ENCODE measurements around the gene FLNA.
"Not testable (repeated sequence)": the region's sequence is repeated elsewhere in the genome, so short reads cannot be mapped to it uniquely, and the experiment has no call there.

The FLNA gene

DNA sequence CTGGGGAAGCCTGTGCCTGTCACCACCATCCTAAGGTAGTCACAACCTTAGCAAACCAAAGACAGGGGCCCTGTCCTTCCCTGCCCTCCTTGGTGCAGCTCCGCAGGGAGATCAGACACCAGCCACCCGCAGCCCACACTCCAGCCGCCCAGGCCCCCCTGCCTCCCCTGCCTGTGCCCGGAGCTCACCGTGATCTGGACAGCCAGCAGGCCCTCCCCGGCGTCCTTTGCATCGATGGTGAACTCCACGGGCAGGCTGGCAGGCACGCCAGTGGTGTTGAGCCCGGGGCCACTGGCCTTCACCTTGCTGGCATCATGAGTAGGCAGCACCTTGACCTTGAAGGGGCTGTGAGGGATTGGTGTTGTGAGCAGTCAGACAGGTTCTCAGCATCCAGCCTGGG lies 16.4 kb downstream of the FLNA start:
- DNase-seq (ENCODE audit: low spot score) = no peak

DNA sequence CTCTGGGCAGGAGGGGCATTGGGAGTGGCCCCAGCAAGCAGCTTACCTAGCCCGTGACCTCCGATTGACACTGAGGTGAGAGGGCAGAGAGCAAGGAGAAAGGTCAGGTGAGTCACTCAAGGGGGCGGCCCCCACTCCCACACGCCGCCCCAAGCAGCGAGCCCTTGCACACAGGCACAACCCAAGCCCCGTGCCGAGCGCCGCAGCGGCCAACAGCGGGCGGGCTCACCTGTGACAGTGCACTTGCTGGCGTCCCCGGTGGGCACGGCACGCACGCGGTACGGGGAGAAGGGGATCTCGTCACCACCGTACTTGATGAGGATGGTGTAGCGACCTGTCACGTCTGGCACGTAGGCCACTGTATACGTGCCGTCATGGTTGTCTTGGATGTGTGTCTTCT lies 17.2 kb downstream of the FLNA start:
- no peak for DNase-seq (ENCODE audit: low spot score)

DNA sequence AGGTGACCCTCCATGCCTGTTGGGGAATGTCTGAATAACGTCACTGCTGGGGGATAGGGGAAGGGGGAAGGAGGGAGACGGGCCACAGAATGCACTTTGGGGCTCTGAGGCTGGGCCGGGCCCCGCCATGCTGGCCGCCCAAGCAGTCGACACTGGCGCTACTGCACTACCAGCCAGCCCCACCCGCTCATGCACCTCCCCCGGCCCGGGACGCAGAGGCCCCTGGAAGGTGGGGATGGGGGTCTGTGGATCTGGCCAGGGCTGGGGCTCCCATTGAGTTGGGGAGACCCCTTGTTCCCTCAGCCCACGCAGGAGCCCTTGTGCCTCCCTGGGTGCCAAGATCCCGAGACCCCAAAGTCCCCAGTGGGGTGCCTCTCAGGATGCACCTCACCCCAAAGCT lies 17.8 kb downstream of the FLNA start:
- DNase-seq (ENCODE audit: low spot score) = no peak

DNA sequence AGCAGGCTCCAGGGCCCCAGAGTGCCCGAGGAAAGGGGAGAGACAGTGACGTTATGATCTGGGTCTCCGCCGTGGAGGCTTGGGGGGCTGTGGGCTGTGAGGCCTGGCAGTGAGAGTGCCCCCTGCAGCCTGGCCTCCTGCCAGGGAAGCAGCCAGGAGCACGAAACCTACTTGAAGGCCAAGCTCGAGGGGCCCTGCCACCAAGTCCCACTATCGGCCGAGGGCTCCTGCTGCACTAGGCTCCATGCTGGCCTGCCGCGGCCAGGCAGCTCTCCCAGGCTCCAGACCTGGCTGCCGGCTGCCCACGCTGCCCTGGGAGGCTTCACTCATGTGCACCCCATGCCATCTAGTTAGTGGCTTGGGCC lies 18.7 kb downstream of the FLNA start:
- no peak for DNase-seq (ENCODE audit: low spot score)

DNA sequence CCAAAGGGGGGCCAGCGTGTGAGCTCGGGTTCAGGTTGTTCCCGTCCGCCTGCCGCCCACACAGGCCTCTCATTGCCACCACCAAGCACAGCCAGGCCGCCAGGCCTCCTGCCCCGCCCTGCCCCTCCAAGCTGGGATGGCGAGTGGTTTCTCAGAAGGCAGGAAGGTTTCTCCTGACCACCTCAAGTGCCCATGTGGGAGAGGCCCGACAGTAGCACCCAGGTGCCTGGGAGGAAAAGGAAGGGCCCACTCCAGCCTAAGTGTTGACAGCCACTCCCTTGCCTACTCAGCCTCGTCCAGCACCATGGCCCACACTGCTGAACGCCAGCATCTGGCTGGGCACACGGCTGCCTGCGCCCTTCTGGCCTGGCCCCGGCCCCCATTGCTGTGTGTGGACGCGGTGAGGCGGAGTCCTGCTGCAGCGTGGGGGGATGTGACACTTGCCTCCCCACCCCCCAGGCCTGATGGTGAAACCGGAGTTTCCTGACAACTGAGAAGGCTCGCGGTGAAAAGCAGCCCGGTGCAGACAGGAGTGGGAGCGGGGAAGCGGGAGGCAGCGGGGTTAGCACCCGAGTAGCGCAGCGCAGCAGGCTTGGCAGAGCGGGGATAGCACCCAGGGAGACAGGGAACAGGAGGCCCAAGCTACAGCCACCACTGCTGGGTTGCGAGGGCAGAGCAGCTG lies 19.2 kb downstream of the FLNA start:
- no peak for DNase-seq (ENCODE audit: low spot score)

DNA sequence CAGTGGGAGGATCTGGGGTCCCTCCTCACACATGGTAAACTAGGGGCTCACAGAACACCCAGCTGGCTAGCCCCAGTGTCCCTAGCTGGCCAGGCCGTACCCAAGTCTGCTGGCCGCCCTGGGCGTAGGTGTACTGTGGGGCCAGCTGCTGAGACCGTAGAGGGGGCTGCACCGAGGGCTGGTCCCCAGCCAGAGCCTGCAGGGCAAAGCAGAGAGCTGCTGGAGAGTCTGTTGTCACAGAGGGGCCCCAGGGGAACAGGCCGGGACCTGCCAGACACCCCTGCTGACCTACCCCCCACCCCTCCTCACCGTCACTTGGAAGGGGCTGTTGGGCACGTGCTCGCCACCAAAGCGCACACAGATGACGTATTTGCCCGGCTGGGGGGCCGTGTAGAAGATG lies 19.9 kb downstream of the FLNA start:
- no peak for DNase-seq (ENCODE audit: low spot score)

DNA sequence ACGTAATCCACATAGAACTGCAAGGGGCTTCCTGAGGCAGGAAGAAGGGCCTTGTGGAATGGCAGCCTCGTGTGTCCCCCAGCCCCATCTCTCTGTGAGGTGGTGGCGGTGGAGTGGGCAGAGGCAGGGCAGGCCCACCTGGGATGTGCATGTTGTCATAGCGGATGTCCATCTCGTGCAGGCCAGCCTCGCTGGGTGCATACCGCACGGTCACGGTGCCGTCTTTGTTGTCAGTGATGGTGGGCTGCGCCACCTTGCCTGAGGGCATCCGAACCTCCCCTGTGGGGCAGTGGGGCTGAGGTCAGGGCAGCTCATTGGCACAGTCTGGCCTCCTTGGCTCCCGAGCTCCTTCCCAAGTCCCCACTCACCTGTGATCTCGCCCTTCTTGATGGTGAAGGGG lies 20.4 kb downstream of the FLNA start:
- DNase-seq (ENCODE audit: low spot score) = no peak

DNA sequence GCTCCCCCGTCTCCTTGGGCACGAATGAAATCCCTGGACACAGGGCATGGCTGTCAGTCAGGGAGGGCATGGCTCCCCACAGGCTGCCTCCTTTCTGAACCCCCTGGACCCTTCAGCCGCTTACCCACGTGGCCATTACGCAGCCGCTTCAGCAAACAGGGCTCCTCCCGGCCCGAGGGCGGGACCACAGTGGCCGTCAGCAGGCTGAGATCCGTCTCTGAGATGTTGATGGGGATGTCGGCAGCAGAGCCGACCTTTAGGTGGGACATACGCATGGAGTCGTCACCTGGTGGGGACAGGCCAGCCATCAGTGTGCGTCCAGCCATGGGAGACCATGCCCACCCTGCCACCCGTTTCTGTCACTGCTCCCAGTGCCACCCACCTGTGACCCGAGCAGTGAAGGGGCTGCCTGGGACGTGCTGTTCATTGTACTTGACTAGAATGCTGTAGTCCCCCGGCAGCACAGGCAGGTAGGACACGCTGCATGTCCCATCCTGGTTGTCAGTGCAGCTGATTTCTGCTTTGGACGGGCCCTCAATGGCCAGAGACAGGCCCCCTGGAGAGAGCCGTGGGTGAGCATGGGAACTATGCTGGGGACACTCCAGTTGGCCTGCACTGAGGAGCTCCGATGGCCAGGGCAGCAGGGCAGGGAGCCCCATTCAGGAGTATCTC lies 21.1 kb downstream of the FLNA start:
- no peak for DNase-seq (ENCODE audit: low spot score)

DNA sequence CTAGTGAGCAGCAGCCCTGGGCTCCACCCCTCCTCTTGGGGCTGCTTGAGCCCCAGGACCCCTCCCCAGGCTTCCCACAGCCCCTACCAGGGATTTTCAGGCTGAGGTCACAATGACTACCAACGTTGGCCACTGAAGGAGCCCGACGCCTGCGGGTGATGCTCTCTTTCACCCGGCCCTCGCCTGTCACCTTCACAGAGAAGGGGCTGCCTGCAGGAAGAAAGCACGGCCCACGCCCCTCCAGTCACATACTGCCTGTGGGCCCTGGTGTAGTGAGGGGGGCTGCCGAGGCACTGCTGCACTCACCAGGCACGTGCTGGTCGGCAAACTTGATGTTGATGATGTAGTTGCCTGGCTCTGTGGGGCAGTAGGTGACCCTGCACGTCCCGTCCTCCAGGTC lies 22.0 kb downstream of the FLNA start:
- no peak for DNase-seq (ENCODE audit: low spot score)

DNA sequence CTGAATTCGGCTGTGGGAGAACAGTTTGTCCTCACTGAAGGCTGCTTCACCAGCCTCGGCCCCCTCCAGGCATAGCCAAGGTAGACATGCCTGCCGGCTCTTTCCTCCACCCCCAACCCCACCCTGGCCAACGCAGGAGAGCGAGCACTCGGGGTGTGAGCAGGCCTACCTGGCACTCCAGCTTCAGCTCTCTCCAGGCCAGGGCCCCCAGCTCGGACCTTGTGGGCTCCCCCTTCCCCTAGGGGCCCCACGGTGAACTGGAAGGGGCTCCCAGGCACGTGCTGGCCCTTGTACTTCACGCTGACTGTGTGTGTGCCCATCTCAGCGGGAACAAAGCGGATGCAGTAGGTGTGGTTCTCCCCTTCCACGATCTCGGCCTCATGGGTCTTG lies 22.4 kb downstream of the FLNA start:
- no peak for DNase-seq (ENCODE audit: low spot score)

DNA sequence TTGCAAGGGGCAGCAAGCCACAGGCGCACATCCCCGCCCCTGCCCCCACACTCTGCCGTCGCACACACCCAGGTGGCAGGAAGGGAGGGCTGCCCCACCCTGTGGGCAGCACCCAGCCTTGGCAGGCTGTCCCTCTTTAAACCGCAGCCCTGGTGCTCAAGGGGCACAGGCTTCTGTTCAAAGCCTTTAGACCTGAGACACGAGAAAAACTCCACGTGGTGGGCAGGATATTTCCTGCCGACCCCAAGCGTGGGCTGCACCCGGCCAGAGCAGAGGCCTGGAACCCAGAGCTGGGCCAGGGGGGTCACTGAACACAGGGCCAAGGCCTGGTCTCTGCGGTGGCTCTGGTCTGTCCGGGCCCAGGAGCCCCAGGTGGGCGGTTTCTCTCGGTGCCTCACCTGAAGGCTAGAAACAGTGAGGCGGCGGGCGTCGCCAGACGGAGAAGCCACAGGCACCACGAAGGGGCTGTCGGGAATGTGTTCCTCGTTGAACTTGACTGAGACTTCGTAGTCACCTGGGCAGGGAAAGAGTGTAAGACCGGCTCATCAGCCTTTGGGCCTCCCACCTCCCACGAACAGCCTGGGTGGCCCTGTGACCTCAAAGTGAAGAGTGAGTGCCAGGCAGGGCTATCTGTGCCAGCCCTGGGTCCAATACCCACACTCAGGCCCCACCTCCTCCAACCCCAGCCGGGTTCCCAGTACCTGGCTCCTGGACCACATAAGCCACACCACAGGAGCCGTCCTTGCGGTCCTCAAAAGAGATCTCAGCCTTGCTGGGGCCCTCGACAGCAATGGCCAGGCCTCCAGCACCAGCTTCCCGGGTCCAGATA lies 23.0 kb downstream of the FLNA start:
- DNase-seq (ENCODE audit: low spot score) = no peak

DNA sequence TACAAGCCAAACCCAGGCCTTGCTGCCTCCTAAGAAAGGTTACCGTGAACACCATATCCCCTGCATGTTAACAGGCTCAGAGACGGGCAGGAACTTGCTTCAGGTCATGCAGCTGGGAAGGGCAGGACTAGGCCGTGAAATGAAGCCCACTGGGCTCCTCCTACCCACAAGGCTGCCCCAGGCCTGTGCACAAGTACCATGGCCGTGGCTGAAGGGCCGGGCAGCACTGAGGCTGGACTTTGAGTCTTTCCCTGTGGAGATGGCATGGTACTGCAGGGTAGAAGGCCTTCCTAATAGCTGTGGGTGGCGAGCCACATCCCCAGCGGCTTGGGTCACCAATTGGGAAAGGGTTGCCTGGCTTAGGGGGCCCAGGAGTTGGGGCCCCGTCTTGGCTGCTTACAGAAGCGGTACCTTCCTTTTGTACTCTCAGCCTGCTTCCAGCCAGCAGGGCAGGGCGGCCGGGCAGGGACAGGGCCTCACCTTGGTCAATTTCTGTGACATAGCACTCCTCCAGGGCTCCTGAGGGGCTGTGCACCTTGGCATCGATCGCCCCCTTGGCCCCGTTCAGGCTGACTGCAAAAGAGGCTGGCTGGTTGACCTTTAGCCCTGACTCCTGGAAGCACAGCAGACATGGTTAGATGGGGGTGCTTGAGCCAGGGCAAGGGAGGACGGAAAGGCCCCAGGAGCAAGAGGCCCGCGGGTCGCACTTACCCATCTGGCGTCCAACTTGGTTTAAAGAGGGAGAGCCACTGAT lies 23.8 kb downstream of the FLNA start:
- DNase-seq (ENCODE audit: low spot score) = no peak

DNA sequence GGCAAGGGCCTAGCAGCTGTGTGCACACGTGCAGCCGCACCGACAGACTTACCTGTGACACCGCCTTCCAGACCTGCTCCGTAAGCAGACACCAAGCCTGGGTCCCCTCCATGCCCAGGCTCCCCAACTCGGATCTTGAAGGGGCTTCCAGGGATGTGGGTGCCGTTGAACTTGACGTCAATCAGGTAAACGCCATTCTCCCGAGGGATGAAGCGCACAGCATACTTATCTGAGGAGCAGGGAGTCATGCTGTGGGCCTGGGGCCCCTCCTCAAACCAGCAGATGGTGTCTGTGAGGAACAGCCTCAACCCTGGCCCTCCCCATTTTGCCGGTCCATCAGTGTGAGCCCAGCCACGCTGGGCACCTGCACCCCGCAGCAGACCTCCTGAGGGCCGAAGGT lies 24.5 kb downstream of the FLNA start:
- DNase-seq (ENCODE audit: low spot score) = no peak

DNA sequence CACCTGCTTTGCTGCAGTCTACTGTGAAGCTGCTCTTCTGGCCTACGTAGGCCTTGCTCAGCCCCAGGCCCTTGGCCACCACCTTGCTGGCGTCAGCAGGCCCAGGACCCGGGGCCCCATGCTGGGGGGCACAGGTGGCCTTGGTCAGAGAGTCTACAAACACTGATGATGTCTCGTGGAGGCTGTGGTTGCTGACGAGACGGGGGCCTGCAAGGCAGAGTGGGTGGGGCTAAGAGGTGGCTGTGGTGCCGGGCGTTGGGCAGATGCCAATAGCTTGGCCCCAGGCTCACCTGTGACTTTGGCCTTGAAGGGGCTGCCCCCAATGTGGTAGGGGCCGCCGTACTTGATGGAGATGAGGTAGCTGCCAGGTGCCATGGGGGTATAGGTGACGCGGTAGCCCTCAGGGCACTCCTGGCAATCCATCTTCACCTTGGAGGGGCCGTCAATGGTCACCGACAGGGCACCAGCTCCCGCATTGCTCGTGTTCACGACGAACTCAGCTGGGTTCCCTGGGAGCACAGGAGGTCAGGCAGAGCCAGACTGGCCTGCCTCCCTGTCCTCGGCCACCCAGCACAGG lies 25.0 kb downstream of the FLNA start:
- no peak for DNase-seq (ENCODE audit: low spot score)

DNA sequence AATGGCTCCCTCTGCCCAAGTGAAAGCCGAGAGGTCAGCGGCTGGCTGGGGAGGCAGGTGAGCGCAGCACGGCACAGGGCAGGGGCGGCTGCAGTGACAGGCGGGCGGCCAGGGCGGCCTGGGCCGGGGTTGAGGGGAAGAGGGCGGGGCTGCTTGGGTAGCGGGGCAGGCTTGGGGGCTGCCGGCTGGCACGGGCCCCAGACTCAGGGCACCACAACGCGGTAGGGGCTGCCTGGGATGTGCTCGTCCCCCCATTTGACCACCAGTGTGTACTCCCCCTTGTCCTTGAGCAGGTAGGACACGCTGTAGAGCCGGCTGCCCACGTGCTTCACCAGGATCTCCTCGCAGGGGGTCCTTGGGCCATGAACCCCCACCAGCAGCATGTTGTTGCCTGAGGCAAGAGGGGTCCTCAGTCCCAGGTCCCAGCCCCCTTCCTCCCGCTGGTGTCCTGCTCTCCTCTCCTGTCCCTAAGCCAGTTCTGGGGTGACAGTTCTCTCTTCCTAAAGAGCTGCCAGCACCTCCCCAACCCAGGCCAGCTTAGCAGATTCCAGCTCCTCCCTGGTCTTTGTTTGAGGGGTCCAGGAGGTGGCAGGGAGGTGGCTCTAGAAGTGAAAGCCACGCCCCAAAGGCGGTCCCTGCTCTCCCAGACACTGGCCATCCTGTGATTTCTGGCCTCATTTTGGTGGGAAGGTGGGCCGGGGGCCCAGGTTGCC lies 25.6 kb downstream of the FLNA start:
- no peak for DNase-seq (ENCODE audit: low spot score)

DNA sequence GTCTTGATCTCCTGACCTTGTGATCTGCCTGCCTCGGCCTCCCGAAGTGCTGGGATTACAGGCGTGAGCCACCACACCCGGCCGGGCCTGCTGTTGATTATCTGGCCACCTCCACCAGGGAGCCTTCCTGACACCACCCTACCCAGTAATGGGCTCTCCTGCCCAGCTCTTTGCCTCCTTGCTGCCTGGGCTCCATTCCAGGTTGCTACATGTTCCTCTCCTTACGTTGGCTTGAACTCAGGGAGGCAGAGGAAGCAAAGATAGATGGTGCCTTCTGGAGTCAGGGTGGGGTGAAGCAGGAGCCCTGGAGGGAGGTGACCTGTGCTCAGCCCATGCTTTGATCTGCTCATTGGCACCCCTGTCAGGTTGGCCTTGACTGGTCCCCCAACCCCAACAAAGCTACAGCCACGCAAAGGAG lies 26.3 kb downstream of the FLNA start:
- DNase-seq (ENCODE audit: low spot score) = no peak

DNA sequence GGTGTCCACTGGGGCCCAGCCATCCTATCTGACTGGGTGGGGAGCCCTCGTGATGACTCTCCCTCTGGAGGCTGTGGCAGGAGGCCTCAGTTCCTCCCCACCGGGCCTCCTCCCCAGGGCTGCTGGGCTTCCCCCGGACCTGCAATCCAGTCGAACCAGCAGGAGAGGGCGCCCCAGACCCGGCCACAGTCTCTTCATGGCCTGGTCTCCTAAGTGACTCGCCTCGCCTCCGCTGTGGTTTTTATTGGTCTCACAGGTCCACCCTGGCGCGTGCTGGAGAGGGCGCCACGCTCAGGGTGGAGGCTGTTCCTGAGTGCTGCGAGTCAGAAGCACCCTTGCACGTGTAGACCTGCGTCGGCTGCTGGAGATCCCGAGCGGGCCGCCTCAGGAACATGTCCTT lies 30.8 kb downstream of the FLNA start:
- not testable (repeated sequence) for DNase-seq (ENCODE audit: low spot score)

DNA sequence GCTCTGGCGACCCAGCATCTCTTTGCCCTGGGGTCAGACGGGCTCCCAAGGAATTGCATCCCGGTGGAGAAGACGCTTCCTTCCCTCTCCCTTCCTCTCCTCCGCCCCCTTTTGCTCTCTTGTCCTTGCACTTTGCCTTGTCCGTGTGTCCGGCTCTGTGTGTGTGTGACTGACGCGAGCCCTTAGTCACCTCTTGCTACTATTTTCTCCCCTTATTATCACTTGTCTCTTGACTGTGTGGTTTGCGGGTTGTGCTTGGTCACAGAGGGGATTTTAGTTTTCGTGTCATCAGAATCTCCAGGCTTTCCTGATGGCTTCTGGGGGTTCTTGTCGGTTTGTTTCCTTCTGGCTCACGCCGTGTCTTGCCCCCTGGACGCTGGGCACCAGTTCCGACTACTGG lies 31.4 kb downstream of the FLNA start:
- not testable (repeated sequence) for DNase-seq (ENCODE audit: low spot score)

DNA sequence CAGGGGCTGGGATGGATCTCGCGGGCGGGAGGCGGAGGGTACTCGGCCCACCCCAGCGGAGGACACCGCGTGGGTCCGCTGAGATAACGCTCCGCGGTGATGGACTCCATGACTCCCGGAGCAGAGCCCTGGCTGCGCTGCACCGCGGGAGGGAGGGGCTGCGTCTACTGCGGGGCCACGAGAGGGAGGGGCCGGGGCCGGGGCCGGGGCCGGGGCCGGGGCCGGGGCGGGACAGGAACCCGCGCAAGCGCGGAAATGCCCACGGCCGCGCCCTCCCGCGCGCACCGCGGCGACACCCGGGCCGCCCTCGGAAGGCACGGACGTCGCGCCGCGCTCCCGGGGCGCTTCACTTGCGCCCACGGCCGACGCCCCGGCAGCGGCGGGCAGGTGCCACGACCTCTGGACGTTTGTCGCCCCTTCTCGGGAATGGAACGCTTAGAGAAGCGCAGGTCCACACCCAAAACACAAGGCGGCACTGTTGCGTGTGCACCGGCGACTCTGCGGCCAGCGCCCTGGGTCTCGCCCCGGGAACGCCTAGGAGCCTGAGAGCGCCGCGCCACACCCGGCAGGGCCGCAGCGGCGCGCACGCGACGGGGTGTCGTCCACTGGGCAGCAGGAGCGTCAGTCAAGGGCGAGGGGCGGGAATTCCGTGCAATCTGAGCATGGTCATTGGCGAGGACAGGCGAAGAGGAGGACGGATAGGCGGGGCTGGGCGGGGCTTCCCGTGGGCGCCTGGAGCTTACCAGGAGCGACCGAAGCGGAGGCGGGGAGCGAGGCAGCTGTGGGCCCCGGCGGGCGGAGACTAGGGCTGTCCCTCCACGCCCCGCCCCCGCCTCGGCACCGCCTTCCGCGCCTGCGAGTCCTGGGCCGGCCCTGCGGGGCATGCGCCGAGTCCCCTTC lies 32.8 kb downstream of the FLNA start:
- not testable (repeated sequence) for DNase-seq (ENCODE audit: low spot score)

DNA sequence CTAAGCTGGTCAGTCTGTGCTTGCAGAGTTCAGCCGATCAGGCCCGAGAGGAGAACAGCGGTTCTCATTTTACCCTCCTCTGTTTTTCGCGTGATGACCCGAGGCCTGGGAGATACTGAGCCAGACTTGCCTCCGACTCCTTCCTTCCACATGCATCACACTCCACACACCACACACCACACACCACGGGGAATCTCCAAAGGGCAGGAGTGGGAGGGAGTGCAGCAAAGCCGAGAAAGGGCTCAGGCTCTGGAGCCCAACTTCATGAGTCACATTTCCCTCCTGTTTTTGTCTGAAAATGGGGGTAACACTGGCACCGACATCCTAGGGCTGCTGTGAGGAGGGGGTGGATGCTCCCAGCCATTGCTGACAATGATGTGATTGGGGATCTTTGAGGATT lies 39.9 kb downstream of the FLNA start:
- no peak for DNase-seq (ENCODE audit: low spot score)

All from Ammon's horn (tissue), 1 donor.